ENCODE results near the gene C16orf82.

The C16orf82 gene

GRCh38 chr16:27066668-27067537 is at the start of gene C16orf82:
Gene C16orf82 (plus strand): TSS chr16:27066927.
- Histone ChIP-seq H3K4me1 (ENCODE audit: control insufficient read depth in 2 of 2, insufficient read depth in 2 of 2, low read length in 2 of 2) (no peaks in the 10 kb centered on the region), H3K36me3 (ENCODE audit: control insufficient read depth in 2 of 2, insufficient read depth in 2 of 2, low read length in 2 of 2) (no peaks in the 10 kb centered on the region), H3K27ac (ENCODE audit: low read depth in 2 of 2, low read length in 2 of 2) (no peak within 1 kb of the TSS), H3K9me3 (ENCODE audit: control insufficient read depth in 2 of 2, low read length in 2 of 2) (no peaks in the 10 kb centered on the region), H3K9ac (ENCODE audit: low read depth in 1 of 2, low read length in 2 of 2) (no peak within 1 kb of the TSS), H3K4me3 (ENCODE audit: low read length in 2 of 2) (no peak within 1 kb of the TSS), H3K27me3 (ENCODE audit: control insufficient read depth in 2 of 2, insufficient read depth in 2 of 2, low read length in 2 of 2) (peaks cover 0 to 2% of the 10 kb centered on the region in 2 donors)

GRCh38 chr16:27020031-27020430 is 46.7 kb upstream of the C16orf82 start:
- Histone ChIP-seq H3K4me1 (ENCODE audit: control insufficient read depth in 2 of 2, insufficient read depth in 2 of 2, low read length in 2 of 2) (no peaks in the 10 kb centered on the region), H3K4me3 (ENCODE audit: low read length in 2 of 2) (no peak overlapping the region), H3K36me3 (ENCODE audit: control insufficient read depth in 2 of 2, insufficient read depth in 2 of 2, low read length in 2 of 2) (no peaks in the 10 kb centered on the region), H3K9me3 (ENCODE audit: control insufficient read depth in 2 of 2, low read length in 2 of 2) (no peaks in the 10 kb centered on the region), H3K27me3 (ENCODE audit: control insufficient read depth in 2 of 2, insufficient read depth in 2 of 2, low read length in 2 of 2) (peaks cover 0 to 2% of the 10 kb centered on the region in 2 donors), H3K27ac (ENCODE audit: low read depth in 2 of 2, low read length in 2 of 2) (no peak overlapping the region), H3K9ac (ENCODE audit: low read depth in 1 of 2, low read length in 2 of 2) (no peak overlapping the region)

- no peak overlapping the region for H3K4me3 ChIP-seq (ENCODE audit: low read length in 2 of 2)
- H3K4me1 ChIP-seq (ENCODE audit: control insufficient read depth in 2 of 2, insufficient read depth in 2 of 2, low read length in 2 of 2) = no peaks in the 10 kb centered on the region
- H3K9me3 ChIP-seq (ENCODE audit: control insufficient read depth in 2 of 2, low read length in 2 of 2) = no peaks in the 10 kb centered on the region
- H3K27me3 ChIP-seq (ENCODE audit: control insufficient read depth in 2 of 2, insufficient read depth in 2 of 2, low read length in 2 of 2) = peaks cover 0 to 2% of the 10 kb centered on the region in 2 donors
- H3K27ac ChIP-seq (ENCODE audit: low read depth in 2 of 2, low read length in 2 of 2) = no peak overlapping the region
- no peak overlapping the region for H3K9ac ChIP-seq (ENCODE audit: low read depth in 1 of 2, low read length in 2 of 2)
- H3K36me3 ChIP-seq (ENCODE audit: control insufficient read depth in 2 of 2, insufficient read depth in 2 of 2, low read length in 2 of 2) = no peaks in the 10 kb centered on the region
Observed at GRCh38 chr16:27024010-27024409, 42.7 kb upstream of the C16orf82 start.

- H3K27me3 ChIP-seq (ENCODE audit: control insufficient read depth in 2 of 2, insufficient read depth in 2 of 2, low read length in 2 of 2) = peaks cover 0 to 2% of the 10 kb centered on the region in 2 donors
- no peaks in the 10 kb centered on the region for H3K36me3 ChIP-seq (ENCODE audit: control insufficient read depth in 2 of 2, insufficient read depth in 2 of 2, low read length in 2 of 2)
- H3K9me3 ChIP-seq (ENCODE audit: control insufficient read depth in 2 of 2, low read length in 2 of 2) = no peaks in the 10 kb centered on the region
- H3K4me3 ChIP-seq (ENCODE audit: low read length in 2 of 2) = no peak overlapping the region
- H3K9ac ChIP-seq (ENCODE audit: low read depth in 1 of 2, low read length in 2 of 2) = no peak overlapping the region
- no peaks in the 10 kb centered on the region for H3K4me1 ChIP-seq (ENCODE audit: control insufficient read depth in 2 of 2, insufficient read depth in 2 of 2, low read length in 2 of 2)
- no peak overlapping the region for H3K27ac ChIP-seq (ENCODE audit: low read depth in 2 of 2, low read length in 2 of 2)
Observed at GRCh38 chr16:27025581-27025980, 41.1 kb upstream of the C16orf82 start.

- Histone ChIP-seq H3K36me3 (ENCODE audit: control insufficient read depth in 2 of 2, insufficient read depth in 2 of 2, low read length in 2 of 2) (no peaks in the 10 kb centered on the region), H3K4me1 (ENCODE audit: control insufficient read depth in 2 of 2, insufficient read depth in 2 of 2, low read length in 2 of 2) (no peaks in the 10 kb centered on the region), H3K27ac (ENCODE audit: low read depth in 2 of 2, low read length in 2 of 2) (no peak overlapping the region), H3K9me3 (ENCODE audit: control insufficient read depth in 2 of 2, low read length in 2 of 2) (no peaks in the 10 kb centered on the region), H3K9ac (ENCODE audit: low read depth in 1 of 2, low read length in 2 of 2) (no peak overlapping the region), H3K27me3 (ENCODE audit: control insufficient read depth in 2 of 2, insufficient read depth in 2 of 2, low read length in 2 of 2) (no peaks in the 10 kb centered on the region), H3K4me3 (ENCODE audit: low read length in 2 of 2) (no peak overlapping the region)
Observed at GRCh38 chr16:27027971-27028370, 38.8 kb upstream of the C16orf82 start.

- Histone ChIP-seq H3K27ac (ENCODE audit: low read depth in 2 of 2, low read length in 2 of 2) (no peak overlapping the region), H3K36me3 (ENCODE audit: control insufficient read depth in 2 of 2, insufficient read depth in 2 of 2, low read length in 2 of 2) (no peaks in the 10 kb centered on the region), H3K9ac (ENCODE audit: low read depth in 1 of 2, low read length in 2 of 2) (no peak overlapping the region), H3K9me3 (ENCODE audit: control insufficient read depth in 2 of 2, low read length in 2 of 2) (no peaks in the 10 kb centered on the region), H3K4me3 (ENCODE audit: low read length in 2 of 2) (no peak overlapping the region), H3K27me3 (ENCODE audit: control insufficient read depth in 2 of 2, insufficient read depth in 2 of 2, low read length in 2 of 2) (no peaks in the 10 kb centered on the region), H3K4me1 (ENCODE audit: control insufficient read depth in 2 of 2, insufficient read depth in 2 of 2, low read length in 2 of 2) (no peaks in the 10 kb centered on the region)
Observed at GRCh38 chr16:27028591-27029110, 38.1 kb upstream of the C16orf82 start.

- H3K4me1 ChIP-seq (ENCODE audit: control insufficient read depth in 2 of 2, insufficient read depth in 2 of 2, low read length in 2 of 2) = no peaks in the 10 kb centered on the region
- H3K4me3 ChIP-seq (ENCODE audit: low read length in 2 of 2) = no peak overlapping the region
- H3K36me3 ChIP-seq (ENCODE audit: control insufficient read depth in 2 of 2, insufficient read depth in 2 of 2, low read length in 2 of 2) = no peaks in the 10 kb centered on the region
- H3K9ac ChIP-seq (ENCODE audit: low read depth in 1 of 2, low read length in 2 of 2) = no peak overlapping the region
- H3K27ac ChIP-seq (ENCODE audit: low read depth in 2 of 2, low read length in 2 of 2) = no peak overlapping the region
- H3K9me3 ChIP-seq (ENCODE audit: control insufficient read depth in 2 of 2, low read length in 2 of 2) = no peaks in the 10 kb centered on the region
- no peaks in the 10 kb centered on the region for H3K27me3 ChIP-seq (ENCODE audit: control insufficient read depth in 2 of 2, insufficient read depth in 2 of 2, low read length in 2 of 2)
Observed at GRCh38 chr16:27029525-27029924, 37.2 kb upstream of the C16orf82 start.

- no peaks in the 10 kb centered on the region for H3K9me3 ChIP-seq (ENCODE audit: control insufficient read depth in 2 of 2, low read length in 2 of 2)
- H3K27ac ChIP-seq (ENCODE audit: low read depth in 2 of 2, low read length in 2 of 2) = no peak overlapping the region
Observed at GRCh38 chr16:27033281-27033979, 33.3 kb upstream of the C16orf82 start.

GRCh38 chr16:27040732-27041131 is 26.0 kb upstream of the C16orf82 start:
- no peak overlapping the region for H3K27ac ChIP-seq (ENCODE audit: low read depth in 2 of 2, low read length in 2 of 2)
- no peaks in the 10 kb centered on the region for H3K9me3 ChIP-seq (ENCODE audit: control insufficient read depth in 2 of 2, low read length in 2 of 2)
- H3K4me3 ChIP-seq (ENCODE audit: low read length in 2 of 2) = no peak overlapping the region
- H3K4me1 ChIP-seq (ENCODE audit: control insufficient read depth in 2 of 2, insufficient read depth in 2 of 2, low read length in 2 of 2) = no peaks in the 10 kb centered on the region
- no peaks in the 10 kb centered on the region for H3K36me3 ChIP-seq (ENCODE audit: control insufficient read depth in 2 of 2, insufficient read depth in 2 of 2, low read length in 2 of 2)
- H3K9ac ChIP-seq (ENCODE audit: low read depth in 1 of 2, low read length in 2 of 2) = no peak overlapping the region
- H3K27me3 ChIP-seq (ENCODE audit: control insufficient read depth in 2 of 2, insufficient read depth in 2 of 2, low read length in 2 of 2) = no peaks in the 10 kb centered on the region

More at GRCh38 chr16:27033281-27033979, 33.3 kb upstream of the C16orf82 start:
- Histone ChIP-seq H3K9ac (ENCODE audit: low read depth in 1 of 2, low read length in 2 of 2) (no peak overlapping the region), H3K4me1 (ENCODE audit: control insufficient read depth in 2 of 2, insufficient read depth in 2 of 2, low read length in 2 of 2) (no peaks in the 10 kb centered on the region), H3K36me3 (ENCODE audit: control insufficient read depth in 2 of 2, insufficient read depth in 2 of 2, low read length in 2 of 2) (no peaks in the 10 kb centered on the region), H3K4me3 (ENCODE audit: low read length in 2 of 2) (no peak overlapping the region), H3K27me3 (ENCODE audit: control insufficient read depth in 2 of 2, insufficient read depth in 2 of 2, low read length in 2 of 2) (no peaks in the 10 kb centered on the region)

- Histone ChIP-seq H3K4me1 (ENCODE audit: control insufficient read depth in 2 of 2, insufficient read depth in 2 of 2, low read length in 2 of 2) (no peaks in the 10 kb centered on the region), H3K9ac (ENCODE audit: low read depth in 1 of 2, low read length in 2 of 2) (no peak overlapping the region), H3K36me3 (ENCODE audit: control insufficient read depth in 2 of 2, insufficient read depth in 2 of 2, low read length in 2 of 2) (no peaks in the 10 kb centered on the region), H3K27me3 (ENCODE audit: control insufficient read depth in 2 of 2, insufficient read depth in 2 of 2, low read length in 2 of 2) (no peaks in the 10 kb centered on the region), H3K27ac (ENCODE audit: low read depth in 2 of 2, low read length in 2 of 2) (no peak overlapping the region), H3K9me3 (ENCODE audit: control insufficient read depth in 2 of 2, low read length in 2 of 2) (no peaks in the 10 kb centered on the region), H3K4me3 (ENCODE audit: low read length in 2 of 2) (no peak overlapping the region)
Observed at GRCh38 chr16:27046958-27047518, 19.7 kb upstream of the C16orf82 start.
